ENCODE results near the gene PTPRN2.
"Not testable (repeated sequence)": the region's sequence is repeated elsewhere in the genome, so short reads cannot be mapped to it uniquely, and the experiment has no call there.

Gene PTPRN2

DNA sequence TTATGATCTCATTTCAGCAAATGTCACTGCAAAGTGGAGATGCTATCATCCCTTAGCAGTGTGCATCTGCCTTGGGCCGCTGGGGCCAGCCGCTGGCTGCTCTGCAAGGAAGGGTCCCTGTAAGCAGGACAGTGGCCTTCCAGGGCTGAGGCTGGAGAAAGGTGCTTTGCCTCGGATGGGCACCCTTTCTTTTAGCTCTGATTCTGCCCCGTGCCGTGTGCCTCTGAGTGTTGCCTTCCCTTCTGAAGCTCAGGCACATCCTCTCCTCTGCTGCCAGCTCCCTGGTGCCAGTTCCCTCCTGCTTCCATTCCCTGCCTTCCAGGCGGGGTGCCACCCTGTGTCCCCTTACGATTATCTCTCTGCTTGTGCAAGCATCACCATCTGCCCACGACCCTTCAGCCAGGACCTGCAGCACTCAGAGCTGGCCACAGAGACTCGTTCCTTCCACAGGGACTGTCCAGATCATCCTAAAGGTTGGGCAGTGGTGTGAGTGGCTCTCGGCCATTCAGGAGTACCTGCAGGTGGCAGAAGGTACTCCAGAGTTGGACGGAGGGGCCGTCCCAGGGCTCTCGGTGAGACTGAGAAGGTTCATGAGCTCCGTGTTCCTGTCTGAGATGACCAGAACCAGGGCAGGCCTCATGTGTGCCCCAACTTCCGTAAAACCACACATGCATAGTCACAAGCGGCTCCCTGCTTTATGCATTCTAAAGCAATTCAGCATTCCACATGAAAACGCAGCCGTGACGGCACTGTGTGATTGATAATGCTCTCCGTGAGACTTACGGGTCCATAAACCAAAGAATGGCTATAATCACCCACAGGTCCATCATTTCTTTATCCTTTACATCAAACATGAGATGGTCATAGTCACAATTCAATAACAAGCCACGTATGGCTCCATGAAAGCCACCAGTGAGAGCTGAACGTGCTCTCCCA, 879.4 kb downstream of the PTPRN2 start:
- DNase-seq (ENCODE audit: low read depth), result no peak

DNA sequence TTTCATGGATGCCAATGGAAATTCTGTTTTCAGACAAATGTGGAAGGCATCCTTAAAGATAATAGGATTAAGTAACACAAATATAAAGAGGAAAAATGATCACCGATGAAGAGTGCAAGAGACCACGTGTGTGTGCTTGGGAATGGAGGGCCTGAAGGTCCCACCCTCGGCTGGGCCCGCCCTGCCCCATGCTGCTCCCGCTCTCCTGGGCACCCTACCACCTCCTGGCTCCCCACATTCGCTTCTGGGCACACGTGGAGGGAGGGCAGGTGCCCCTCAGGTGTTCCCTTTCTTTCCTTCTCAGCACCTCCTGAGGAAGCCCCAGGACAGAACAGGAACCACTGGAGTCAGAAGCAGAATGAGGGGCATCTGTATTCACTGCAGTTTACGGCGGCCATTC, 883.3 kb downstream of the PTPRN2 start:
- DNase-seq (ENCODE audit: low read depth), result no peak

DNA sequence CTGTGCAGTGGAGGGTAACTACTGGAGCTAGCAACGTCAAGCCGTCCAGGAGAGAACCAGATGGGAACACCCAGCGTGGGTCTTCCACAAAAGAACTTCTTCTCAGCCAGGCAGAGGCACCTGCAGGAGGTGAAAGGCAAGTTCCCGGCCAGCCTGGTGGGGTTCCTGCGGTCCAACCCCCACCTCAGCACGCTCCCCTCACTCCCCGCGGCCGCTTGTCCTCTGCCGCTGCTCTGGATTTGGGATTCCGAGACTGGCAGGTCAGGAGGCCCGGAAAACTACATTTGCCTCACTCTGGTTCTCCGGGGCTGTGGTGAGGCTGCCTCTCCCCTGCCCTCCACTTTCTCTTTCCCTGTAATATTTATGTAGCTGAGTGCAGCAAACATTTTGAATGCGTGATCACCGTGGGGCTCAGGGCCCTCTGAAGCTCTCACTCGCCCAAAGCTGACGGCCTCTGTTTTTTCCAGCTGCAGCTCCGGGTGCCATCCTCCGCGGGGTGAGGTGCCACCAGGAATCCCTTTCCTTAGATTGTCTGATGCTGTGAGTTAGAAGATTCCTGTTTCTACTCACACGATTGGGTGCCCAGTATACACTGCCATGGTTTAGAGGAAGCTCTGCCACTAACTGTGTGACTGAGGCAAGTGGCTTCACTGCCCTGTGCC, 884.0 kb downstream of the PTPRN2 start:
- DNase-seq (ENCODE audit: low read depth), result no peak

DNA sequence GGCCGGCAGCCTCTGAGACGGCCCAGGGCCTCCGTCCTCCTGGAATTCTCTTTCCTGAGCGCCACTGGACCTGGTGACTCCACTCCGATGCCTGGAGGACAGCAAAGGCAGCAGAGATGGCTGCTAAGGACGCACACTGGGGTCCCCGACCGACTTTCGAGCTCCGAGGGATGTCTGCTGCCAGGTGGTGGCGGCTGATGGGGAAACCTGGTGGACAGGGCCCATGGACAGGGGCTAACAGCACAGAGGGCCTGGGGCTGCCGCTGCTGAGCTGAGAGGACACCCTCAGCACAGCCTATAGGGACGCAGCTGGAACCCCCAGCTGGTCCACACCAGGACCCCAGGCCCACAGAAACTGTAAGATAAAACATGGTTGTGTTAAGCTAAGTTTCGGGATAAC, 884.5 kb downstream of the PTPRN2 start:
- DNase-seq (ENCODE audit: low read depth), result no peak

DNA sequence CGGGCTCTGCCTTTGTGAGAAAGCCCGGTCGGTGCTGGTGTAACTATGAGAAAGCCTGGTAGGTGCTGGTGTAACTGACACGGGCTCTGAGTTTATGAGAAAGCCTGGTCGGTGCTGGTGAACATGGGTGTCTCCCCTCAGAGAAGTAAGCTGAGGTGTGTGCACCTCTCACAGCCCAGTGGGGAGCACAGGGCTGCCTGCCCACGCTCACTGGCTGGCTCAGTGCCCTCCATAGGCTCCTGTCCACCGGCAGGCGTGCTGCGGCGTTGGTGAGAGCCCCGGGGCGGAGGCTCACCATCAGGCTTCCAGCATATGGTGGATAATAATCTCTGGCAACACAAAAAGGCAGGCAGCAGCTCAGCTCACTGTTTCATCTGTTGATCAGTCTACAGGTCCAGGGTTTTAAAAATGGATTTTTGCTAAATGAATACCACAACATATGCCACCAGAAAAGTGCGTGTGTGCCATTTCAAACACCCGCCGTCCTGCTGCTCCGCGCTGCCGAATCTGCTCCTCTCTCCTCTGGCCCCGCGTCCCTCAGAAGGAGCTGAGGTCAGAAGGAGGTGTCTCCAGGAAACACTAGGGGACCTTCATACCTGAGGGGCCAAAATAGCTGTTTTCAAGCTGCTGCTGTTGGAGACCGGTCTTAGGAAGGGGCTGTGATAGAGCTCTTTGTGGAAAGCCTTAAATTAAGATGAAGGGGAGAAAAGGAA, 885.2 kb downstream of the PTPRN2 start:
- DNase-seq (ENCODE audit: low read depth), result no peak

DNA sequence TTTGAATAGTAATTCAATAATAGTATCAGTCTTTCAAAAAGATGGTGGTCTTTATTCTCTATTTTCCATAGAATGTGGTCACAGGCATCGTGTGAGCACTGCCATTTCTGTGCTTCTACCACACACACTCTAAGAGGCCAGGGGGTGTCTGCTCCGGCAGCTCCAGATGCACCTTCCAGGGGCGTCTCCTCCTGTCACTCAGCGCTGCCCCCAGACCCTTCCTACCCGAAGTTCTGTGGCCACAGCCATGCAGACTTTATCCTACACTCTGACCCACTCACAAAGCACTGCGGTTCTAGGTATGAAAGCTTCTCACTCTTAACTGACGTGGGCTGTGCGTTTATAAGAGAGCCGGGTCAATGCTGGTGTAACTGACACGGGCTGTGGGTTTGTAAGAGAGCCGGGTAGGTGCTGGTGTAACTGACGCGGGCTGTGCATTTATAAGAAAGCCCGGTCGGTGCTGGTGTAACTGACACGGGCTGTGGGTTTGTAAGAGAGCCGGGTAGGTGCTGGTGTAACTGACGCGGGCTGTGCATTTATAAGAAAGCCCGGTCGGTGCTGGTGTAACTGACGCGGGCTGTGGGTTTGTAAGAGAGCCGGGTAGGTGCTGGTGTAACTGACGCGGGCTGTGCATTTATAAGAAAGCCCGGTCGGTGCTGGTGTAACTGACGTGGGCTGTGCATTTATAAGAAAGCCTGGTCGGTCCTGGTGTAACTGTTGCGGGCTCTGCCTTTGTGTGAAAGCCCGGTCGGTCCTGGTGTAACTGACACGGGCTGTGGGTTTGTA, 886.0 kb downstream of the PTPRN2 start:
- DNase-seq (ENCODE audit: low read depth), result not testable (repeated sequence)

DNA sequence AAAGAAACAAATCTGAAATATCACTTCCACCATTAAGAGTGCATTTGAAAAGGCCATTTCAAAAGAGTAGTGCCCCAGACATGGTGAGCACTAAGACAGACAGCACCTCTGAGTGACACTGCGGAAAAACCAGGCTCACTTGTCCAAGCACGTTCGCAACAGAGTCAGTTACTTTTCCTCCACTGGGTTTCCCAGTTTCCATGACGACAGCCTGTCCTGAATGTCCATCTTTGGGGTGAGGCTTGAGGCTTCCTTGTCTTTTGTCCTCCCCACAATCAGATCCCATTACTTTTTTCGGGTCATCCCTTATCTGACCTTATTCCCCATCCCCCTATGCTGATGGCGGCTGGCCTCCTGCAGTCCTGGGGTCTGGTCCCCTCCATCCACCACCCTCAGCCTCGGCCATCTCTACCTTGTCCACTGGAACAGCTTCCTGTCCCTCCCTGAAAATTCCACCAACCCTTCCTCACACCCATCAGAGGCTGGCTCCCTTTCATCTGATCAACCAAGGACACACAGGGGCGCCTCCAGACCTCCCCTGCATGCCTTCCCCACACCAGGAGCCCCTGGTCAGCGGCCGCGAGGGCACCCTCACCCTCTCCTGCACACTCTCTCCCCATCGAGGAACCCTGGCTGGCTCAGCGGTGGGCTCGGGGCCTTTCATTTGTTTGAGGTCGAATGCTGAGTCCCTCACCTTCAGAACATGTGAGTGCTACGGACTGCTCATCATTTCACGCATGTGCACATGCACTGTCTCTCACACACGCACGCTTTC, 887.2 kb downstream of the PTPRN2 start:
- DNase-seq (ENCODE audit: low read depth), result no peak

DNA sequence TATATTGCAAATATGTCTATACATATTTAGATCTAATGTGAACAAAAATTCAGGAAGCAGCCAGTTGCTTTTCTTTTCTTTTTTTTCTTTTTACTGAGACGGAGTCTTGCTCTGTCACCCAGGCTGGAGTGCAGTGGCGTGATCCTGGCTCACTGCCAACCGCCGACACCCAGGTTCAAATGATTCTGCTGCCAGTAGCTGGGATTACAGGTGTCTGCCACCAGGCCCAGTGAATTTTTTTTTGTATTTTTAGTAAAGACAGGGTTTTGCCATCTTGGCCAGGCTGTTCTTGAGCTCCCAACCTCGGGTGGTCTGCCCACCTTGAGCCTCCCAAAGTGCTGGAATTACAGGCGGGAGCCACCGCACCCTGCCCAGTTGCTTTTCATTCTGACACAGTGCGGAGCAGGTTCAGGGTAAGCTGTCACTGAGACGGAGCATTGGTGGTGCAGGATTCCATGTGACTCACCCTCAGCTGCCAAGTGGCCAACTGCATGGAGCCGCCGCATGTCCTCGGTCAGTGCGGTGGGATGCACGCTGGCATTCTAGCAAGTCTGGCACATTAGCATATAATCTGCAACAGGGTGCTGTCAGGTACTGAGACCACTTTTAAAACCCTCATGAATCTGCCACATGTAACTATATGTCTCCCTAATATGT, 888.1 kb downstream of the PTPRN2 start:
- DNase-seq (ENCODE audit: low read depth), result no peak

DNA sequence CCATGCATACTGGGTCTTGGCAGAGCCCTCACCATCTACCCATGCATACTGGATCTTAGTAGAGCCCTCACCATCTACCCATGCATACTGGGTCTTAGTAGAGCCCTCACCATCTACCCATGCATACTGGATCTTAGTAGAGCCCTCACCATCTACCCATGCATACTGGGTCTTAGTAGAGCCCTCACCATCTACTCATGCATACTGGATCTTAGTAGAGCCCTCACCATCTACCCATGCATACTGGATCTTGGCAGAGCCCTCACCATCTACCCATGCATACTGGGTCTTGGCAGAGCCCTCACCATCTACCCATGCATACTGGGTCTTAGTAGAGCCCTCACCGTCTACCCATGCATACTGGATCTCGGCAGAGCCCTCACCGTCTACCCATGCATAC, 890.3 kb downstream of the PTPRN2 start:
- not testable (repeated sequence) for DNase-seq (ENCODE audit: low read depth)

DNA sequence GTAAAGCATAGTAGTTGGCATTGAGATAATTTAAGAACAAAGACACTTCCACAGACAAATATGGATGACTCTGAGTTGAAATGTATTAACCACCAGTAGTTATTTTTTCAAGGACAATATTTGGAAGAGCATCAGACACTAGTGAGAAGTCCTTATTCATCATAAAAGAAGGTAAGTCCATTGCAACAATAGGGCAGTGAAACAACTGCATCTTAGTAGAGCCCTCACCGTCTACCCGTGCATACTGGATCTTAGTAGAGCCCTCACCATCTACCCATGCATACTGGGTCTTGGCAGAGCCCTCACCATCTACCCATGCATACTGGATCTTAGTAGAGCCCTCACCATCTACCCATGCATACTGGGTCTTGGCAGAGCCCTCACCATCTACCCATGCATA, 892.0 kb downstream of the PTPRN2 start:
- DNase-seq (ENCODE audit: low read depth), result not testable (repeated sequence)

DNA sequence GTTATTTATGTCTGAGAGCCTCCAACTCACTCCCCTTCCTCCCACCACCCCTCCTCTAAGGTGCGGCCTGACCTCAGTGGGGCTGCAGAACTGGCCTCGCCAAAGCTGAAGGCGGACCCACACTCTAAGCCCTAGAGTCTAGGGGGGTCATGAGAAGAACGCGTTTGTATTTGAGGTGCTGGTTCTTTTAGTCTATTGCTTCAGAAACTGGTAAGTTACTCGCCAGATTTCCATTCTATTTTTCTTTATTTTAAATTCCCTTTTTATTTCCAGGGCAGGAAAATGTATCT, 893.3 kb downstream of the PTPRN2 start:
- no peak for DNase-seq (ENCODE audit: low read depth)

DNA sequence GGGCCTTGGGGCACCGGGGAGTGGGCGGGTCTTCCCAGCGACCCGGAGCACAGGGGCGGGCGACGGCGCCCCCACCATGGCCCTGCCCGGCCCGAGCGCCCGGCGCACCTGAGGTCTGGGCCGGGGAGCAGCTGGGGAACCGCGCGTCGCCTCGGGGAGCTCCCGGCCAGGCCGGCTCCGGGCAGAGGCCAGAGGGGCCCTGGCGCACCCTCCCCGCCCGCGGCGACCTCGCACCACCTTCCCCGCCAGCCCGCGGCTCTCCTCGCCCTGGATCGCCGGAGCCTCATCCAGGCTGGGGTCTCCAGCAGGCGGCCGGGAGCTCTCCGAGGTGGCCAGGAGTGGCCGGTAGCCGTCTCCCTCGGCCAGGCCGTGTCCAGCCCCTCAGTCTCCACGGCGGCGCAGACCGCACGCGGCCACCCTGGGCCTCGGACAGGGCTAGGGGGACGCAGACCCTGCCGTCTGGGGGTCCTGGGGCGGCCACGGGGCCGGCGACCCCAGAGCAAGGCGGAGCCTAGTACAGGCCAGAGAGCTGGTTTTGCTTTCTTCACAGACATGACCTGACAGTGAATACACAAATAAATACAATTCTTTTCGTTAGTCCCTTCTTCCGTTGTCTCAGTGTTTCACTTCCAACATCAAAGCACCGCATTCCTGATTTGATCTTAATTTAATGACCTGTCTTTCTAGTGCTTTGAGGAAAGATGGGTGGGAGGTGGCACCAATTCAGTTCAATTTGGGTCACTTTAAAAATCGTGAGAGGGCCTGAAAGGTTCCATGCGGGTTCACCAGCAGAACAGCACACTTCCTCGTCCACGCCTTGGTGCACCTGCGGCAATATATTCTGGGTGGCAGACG, 893.9 kb downstream of the PTPRN2 start:
- DNase-seq (ENCODE audit: low read depth), result no peak

DNA sequence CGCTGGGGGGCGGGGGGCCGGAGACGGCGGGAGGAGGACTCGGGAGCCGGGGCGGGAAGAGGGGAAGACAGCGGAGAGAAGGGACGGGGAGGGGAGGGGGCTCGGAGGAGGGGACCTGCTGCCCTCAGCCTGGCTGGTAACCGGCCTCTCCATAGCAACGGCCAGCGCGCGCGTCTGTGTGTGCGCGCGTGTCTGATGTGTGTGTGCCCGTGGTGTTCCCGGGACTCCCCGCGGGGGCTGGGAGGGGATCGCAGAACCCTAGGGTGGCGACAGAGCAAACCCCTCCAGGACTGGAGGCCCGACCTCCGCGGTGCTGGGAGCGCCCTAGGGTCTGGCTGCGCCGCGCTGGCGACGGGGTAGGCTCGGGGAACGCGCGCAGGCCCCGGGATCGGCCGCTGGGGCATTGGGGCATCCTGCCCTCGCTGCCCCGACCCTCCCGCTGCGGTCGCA, 894.5 kb downstream of the PTPRN2 start:
- no peak for DNase-seq (ENCODE audit: low read depth)

DNA sequence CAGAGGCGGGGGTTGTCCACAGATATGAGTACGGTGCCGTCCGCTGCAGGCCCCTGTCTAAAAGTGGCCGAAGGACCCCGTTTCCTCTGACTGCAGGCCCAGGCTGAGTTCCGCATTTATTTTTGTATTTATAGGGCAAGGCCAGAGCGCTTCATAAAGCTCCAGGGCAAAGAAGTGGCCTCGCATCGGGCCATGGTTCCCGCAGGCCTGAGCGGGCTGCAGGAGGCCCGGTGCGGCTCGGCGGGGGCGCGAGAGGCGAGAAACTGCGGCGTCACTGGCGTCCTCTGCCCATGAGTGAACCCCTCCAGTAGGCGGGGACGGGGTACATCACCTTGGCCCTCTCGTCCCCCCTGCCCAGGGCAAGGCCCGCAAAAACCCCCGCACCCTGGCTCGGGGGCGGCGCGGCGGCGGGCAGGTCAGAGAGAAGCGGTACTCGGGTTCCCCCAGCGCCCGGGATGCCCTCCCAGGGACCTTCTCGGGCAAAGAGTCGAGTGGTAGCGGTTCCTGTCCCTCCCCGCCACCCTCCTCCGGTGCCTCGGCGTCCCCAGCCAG, 895.1 kb downstream of the PTPRN2 start:
- DNase-seq (ENCODE audit: low read depth), result no peak

DNA sequence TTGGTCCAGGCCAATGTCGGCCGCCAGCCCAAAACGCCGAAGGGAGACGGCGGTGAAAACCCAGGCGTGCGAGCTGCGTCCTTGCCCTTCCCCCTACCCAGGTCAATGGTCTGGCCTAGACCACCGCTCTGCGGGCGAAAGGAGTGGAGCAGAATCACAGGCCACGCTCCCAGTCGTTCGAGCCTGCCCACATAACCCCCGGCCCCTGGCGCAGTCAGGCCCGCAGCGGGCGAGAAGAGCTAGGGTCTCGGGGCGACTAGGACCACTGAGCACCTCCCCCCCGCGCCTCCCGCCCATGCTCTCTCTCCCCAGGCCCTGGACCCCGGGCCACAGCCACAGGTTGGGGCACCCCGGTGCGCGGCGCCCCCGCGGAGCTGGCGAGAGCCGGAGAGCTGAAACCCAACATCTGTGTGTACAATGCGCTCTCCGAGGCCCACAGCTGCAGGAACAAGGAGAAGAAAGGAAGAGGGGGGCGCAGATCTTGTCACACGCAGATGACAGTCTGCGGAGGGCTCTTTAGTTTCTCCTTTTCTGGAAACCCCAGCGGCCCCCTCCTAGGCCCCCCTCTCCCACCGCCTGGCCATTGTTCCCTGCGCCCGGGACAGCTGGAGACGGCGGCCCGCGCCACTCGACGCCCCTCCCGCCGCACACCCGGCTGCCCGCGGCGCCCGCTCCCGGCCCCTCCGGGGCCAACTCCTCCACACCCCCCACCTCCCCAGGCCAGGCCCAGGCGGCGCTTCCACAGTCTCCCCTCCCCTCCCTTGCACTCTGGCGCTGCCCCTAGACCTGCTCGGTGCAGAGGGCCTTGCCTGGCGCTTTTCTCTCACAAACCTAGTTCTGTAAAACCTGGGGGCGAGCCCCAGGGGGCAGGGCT, 895.8 kb downstream of the PTPRN2 start:
- no peak for DNase-seq (ENCODE audit: low read depth)

DNA sequence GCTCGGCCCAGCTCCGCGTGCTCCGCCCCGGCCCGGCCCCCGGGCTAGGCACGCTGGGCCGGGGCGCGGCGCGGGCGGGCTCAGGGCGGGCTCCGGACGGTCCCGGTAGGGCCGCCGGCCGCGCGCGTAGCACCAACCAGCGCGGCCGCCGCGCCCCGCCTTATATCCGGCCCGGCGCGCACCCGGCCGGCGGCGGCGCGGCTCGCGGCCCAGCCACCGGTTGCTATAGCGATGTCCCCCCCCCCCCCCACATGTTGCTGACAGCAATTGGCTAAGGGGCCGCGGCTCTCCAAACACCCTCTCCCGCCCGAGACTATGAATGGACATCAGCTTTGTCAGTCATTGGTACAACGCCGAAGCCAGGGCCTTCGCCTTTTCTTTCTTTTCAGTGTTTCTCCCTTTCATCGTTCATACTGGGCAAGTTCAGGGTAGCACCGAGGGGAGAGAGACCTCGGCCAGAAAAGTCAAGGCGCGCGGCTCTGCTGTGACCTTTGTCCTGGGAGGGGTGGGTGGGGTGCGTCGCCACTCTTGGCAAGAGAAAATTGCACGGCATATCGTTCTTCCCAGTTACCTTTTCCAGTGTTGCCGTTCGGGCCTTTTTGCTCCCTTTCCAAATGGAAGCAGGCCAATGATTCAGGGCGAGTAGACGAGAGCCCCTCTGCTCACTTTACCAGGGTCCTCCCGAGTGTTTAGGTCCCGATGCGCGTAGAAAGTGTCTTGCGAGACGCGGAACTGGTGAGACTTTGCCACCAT, 896.6 kb downstream of the PTPRN2 start:
- no peak for DNase-seq (ENCODE audit: low read depth)

DNA sequence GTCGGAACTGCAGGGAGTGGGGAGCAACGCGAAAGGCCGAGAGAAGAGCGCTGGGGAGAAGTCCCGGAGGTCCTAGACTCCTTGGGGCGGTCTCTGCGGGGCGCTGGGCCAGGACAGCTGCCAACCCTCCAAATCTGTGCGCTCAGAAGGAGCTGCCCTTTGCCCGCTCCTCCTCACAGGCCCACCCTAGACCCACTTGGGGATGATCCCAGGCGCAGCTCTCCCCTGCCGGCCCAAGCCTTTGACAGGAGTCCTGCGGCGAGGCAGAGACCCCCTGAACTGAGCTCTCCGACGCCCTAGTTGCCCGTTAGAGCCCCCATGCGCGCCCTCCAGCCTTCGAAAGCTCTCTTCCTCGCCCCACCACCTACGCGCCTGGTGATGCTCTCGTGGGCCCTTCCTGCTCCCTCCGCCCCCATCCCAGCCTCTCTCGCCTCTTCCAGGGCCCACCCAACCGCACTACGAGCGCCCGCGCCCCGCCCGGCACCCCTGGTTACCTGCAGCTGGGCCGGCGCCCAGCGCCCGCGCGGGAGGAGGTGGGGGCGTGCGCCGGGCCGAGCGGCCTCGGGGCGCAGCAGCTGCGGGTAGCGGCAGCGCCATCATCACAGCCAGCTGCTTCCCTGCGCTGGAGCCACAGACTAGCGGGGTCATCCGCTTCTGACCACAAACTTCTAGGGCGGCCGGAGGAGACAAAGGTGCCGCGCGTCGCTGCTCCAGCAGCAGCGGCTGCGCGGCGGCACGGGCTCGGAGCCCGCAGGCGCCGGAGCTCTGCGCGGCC, 897.4 kb downstream of the PTPRN2 start:
- no peak for DNase-seq (ENCODE audit: low read depth)
